ENCODE measurements around the gene RAB37.

- TF ChIP-seq CTCF (tag by site-specific recombination; IDR thresholded peaks at IDR 0.05), result no peak
- TF ChIP-seq BCL11A (tag by site-specific recombination; IDR thresholded peaks at IDR 0.05; ENCODE audit: low read depth), result no peak
Measured at GRCh38 chr17:74699236-74699635, 37.8 kb upstream of the RAB37 start.

Data from HEK293 (cell line).